GM12873 (cell line): Measurements from ENCODE around the gene IL17RC.

Experiments
- TF ChIP-seq, protein P1 (sequence below): IDR thresholded peaks from 2 replicates; pipeline ENCODE4 v1.5.1; 2012; ENCODE audit warnings: low read depth, mild to moderate bottlenecking, moderate library complexity, low read length, control low read depth; ENCODE audit not compliant: insufficient read depth; ENCODE audit errors: missing control alignments

The IL17RC gene

DNA sequence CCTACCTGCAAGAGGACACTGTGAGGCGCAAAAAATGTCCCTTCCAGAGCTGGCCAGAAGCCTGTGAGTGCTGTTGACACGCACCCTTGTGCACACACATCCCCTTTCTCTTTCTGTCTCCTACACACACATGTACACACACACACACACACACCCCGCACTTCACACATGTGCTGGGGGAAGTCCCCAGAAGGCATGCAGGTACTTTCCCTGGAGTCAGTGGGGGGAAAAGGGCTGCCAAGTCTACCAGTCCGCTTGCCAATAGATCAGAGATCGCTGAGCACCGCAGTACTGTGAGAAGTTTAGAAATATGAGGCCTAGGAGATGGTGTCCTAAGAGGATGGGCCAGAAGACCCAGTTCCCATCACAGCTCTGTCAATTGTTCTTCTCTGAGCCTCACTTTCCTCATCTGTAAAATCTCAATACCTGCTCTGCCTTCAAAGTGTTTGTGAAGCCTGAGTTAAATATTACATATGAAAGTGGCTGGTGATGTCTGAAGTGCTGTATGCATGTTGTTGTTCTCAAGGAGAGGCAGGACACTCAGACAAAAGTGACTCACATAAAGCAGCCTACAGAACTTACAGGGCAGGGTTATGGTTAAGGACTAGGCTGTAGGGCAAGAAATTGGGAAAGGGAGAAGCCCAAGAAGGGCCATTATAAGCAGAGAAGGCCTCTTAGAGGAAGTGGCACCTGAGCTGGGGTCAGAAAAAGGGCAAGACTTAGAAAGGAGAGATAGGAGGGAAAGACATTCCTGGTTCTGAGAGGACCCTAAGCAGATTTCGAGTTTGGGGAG, 7.5 kb upstream of the IL17RC start:
- TF ChIP-seq, protein P1, sequence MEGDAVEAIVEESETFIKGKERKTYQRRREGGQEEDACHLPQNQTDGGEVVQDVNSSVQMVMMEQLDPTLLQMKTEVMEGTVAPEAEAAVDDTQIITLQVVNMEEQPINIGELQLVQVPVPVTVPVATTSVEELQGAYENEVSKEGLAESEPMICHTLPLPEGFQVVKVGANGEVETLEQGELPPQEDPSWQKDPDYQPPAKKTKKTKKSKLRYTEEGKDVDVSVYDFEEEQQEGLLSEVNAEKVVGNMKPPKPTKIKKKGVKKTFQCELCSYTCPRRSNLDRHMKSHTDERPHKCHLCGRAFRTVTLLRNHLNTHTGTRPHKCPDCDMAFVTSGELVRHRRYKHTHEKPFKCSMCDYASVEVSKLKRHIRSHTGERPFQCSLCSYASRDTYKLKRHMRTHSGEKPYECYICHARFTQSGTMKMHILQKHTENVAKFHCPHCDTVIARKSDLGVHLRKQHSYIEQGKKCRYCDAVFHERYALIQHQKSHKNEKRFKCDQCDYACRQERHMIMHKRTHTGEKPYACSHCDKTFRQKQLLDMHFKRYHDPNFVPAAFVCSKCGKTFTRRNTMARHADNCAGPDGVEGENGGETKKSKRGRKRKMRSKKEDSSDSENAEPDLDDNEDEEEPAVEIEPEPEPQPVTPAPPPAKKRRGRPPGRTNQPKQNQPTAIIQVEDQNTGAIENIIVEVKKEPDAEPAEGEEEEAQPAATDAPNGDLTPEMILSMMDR = no peak

DNA sequence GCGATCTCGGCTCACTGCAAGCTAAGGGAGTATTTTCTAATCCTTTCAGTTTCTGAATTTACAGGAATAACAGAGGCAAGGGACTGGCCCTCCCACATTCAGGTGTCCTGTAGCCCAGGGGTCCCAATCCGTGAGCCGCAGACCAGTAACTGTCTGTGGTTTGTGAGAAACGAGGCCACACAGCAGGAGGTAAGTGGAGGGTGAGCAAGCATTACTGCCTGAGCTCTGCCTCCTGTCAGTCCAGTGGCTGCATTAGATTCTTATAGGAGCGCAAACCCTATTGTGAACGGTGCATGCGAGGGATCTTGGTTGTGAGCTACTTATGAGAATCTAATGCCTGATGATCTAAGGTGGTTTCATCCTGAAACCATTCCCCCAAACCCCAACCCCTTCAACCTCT, 5.0 kb upstream of the IL17RC start:
- TF ChIP-seq, protein P1 = no peak

DNA sequence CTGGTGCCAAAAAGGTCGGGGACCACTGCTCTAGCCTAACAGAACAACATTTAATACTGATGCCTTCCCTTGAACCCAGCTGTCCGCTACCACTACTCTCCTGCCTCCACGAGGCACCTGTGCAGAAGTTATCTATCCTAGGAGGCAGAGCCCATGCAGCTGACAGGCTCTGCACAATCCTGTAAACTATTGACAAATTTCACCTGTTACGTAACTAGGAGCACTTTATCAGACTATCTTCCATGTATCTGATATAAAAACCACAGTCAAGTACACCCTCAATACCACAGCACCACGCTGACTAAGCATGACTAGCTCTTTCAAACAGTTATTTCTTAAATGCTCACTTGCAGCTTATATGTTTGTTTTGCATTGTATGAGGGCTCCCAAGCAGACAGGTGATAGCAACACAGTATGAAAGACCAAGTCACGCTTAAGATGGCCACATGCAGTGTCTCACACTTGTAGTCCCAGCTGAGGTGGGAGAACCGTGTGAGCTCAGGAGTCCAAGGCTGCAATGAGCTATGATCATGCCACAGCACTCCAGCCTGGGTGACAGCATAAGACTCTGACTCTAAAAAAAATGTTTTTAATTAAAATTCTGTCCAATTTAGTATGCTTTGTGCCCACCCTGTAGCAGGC, 4.5 kb upstream of the IL17RC start:
- TF ChIP-seq, protein P1 = no peak

DNA sequence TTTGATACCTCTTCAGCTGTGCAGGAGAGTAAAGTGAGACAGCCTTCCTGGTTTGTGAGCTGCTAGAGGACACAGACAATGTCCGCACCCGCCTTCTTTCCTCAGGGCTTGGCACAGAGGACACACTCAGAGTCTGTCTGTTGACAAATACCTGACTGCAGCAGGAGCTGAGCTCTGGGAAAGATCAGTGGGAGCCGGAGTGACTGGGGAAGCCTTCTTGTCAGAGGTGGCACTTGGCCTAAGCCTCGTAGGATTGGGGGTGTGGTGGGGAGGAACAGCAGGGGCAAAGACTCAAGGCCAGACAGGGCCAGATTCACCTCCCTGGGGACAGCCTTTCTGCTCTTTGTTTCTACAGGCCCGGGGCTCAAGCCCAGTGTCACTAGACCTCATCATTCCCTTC, 3.3 kb upstream of the IL17RC start:
- TF ChIP-seq, protein P1 = no peak

DNA sequence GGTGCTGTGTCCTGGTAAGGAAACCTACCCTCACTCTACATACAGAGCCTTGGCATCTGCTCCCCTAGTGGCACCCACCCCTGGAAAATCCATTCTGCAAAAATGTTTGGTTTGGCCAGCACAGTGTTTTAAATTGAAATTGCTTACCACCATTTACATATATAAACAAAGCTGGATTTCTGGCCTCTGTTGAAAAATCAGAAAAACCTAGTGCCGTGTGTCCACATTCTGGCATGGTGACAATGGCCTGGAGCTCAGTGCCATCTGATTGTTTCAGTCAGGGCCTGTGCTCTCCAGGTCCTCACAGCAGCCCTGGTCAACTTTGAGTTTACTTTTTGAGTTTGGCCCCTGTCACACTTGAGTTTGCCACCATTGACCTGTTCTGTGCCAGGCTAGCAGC, 2.9 kb upstream of the IL17RC start:
- TF ChIP-seq, protein P1 = no peak

DNA sequence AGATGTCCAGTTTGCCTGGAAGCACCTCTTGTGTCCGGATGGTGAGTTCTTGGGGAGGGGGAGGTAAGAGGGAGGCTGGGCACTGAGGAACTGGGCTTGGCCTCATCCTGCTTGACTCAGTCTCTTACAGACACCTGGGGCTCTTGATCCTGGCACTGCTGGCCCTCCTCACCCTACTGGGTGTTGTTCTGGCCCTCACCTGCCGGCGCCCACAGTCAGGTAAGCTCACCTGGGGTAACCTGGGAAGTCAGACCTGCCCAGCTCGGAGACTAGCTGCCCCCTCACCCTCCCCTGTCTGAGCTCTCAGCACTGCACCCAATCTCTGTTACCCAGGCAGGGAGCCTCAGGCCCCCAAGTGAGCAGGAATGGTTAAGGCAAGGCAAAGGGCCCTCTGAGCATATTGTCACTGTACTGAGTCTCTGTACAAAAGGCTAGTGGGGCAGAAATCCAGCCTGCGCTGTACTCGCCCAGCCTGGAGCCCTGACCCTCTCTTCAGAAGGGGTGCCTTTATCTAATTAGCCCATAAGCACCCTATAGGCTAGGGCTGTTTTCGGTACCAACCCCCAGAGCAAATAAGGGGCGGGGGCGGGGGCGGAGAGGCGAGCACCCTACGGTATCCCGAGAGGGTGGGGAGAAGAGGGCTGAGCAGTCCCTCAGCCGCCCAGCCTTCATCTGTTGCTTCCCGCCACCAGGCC, 2.2 kb upstream of the IL17RC start:
- TF ChIP-seq, protein P1 = no peak
